Astrocyte of the hippocampus (primary cell): ENCODE measurements around the gene C6orf89.
"Not testable (repeated sequence)": the region's sequence is repeated elsewhere in the genome, so short reads cannot be mapped to it uniquely, and the experiment has no call there.

Experiments
- DNase-seq: peaks from one replicate; pipeline ENCODE4 v3.0.0; 2011; ENCODE audit warnings: low read depth, low spot score

C6orf89 gene

GRCh38 chr6:36888115-36888643, 2.4 kb downstream of the C6orf89 start:
- DNase-seq: no peak

GRCh38 chr6:36888654-36889481, 3.1 kb downstream of the C6orf89 start:
- no peak for DNase-seq

GRCh38 chr6:36890112-36890663, 4.4 kb downstream of the C6orf89 start:
- no peak for DNase-seq

- DNase-seq: not testable (repeated sequence)
Observed at GRCh38 chr6:36891153-36891552, 5.4 kb downstream of the C6orf89 start.

GRCh38 chr6:36893976-36894932, 8.5 kb downstream of the C6orf89 start:
- DNase-seq: no peak

GRCh38 chr6:36897609-36898008, 11.9 kb downstream of the C6orf89 start:
- DNase-seq: no peak

GRCh38 chr6:36904114-36904513, 18.4 kb downstream of the C6orf89 start:
- no peak for DNase-seq

- no peak for DNase-seq
Observed at GRCh38 chr6:36904851-36905393, 19.2 kb downstream of the C6orf89 start.

GRCh38 chr6:36906539-36907325, 21.0 kb downstream of the C6orf89 start:
- DNase-seq: peak; percentile 51

GRCh38 chr6:36907781-36908180, 22.0 kb downstream of the C6orf89 start:
- peak; percentile 84 for DNase-seq

- DNase-seq: no peak
Observed at GRCh38 chr6:36908747-36909146, 23.0 kb downstream of the C6orf89 start.

GRCh38 chr6:36912030-36912454, 26.3 kb downstream of the C6orf89 start:
- DNase-seq: no peak

- peak; percentile 84 for DNase-seq
Observed at GRCh38 chr6:36912586-36912985, 26.8 kb downstream of the C6orf89 start.

GRCh38 chr6:36913082-36913481, 27.3 kb downstream of the C6orf89 start:
- DNase-seq: no peak

- DNase-seq: peak; percentile 63
Observed at GRCh38 chr6:36914227-36914794, 28.6 kb downstream of the C6orf89 start.

GRCh38 chr6:36915599-36915998, 29.8 kb downstream of the C6orf89 start:
- DNase-seq: no peak

- DNase-seq: no peak
Observed at GRCh38 chr6:36916126-36916525, 30.4 kb downstream of the C6orf89 start.

- peak; percentile 40 for DNase-seq
Observed at GRCh38 chr6:36917541-36918193, 31.9 kb downstream of the C6orf89 start.

- DNase-seq: no peak
Observed at GRCh38 chr6:36920049-36920448, 34.3 kb downstream of the C6orf89 start.

GRCh38 chr6:36920546-36920945, 34.8 kb downstream of the C6orf89 start:
- DNase-seq: no peak
